Measurements from ENCODE around the gene CD300H.

GRCh38 chr17:74604200-74604599 is 36.9 kb upstream of the CD300H start:
- TF ChIP-seq CTCF (IDR thresholded peaks at IDR 0.05): no peak
- TF ChIP-seq ZFX (IDR thresholded peaks at IDR 0.05; ENCODE audit: borderline replicate concordance): no peak
